ENCODE results near the gene EFR3B.

EFR3B gene

DNA sequence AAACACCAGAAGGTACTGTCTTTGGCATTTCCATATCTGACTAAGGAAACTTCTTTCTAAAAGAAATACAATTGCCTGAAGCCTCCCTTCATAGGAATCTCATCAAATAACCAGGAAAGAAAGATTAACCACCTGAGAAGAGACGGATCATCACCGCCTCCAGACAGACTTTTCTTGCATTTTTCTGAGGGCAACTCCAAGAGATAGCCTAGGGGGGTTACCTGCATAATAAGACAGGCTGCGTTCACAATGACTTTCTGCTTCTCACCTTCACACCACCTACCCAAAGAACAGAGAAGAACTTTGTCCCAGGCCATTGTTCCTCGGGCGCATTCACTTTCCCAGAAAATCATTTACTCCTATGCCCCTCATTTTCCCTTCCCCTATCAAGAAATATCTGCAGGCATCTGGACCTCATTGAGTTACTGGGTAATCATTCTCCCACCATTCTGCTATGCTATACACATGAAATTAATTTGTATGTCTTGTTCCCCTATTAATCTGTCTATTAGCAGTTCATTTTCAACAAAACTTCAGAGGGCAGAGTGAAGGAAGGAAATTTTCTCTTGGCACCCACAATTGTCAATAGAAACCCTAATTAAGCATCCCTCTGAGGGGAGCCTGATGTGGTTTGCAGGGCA is 134.8 kb downstream of the EFR3B start:
- DNase-seq (ENCODE audit: low read depth in 4 of 4, low spot score in 1 of 4): no peak

DNA sequence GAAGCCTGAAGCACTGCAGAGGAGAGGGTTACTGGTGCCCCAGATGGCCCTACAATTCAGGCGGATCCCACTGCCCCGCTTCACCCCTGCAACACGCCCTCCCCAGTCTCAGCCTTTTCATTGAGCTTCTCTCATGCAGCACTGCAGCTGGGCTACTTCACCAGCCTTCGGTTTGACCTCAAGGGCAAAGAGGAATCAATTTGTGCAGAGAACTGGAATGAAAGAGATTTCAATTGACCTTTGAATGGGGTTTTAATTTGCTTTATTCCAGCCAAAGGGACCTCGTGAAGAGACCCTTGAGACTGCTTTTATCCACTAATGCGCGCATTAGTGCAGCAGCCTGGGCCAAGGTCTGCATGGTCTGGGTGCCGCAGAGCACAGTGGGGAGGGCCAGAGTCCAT is 135.3 kb downstream of the EFR3B start:
- DNase-seq (ENCODE audit: low read depth in 4 of 4, low spot score in 1 of 4): no peak

DNA sequence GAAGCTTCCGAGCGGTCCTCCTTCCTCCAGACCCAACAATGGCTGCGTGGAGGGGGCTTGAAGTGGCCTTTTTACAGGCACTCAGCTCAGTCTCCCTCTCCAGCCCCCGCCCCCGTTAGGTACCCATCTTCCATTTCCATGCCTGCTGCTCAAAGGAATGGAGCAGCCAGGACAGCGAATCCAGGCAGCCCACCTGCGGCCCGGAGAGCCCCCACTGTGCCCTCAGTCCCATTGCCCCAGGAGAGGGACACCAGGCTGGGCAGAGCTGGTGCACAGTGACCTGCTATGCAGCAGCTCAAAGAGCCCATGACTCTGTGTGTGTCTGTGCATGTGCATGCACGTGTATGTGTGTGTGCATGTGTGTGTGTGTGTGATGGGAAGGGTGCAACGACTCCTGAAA is 137.1 kb downstream of the EFR3B start:
- DNase-seq (ENCODE audit: low read depth in 4 of 4, low spot score in 1 of 4): no peak

DNA sequence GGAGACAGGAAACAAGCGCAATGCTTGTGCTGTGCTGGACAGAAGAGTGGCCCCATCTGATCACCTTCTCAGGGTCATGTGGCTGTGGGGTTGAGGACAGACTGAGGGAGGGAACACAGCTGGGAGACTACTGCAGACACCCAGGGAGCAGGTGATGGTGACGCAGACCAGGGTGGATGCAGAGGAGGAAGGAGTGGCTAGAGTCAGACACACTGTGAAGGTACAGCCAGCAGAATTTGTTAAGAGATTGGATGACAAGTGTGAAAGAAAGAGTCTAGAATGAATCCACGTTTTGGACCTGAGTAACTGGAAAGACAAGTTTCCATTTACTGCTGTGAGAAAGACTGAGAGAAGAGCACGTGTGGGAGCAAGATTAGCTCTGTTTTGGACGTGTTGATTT is 142.4 kb downstream of the EFR3B start:
- DNase-seq (ENCODE audit: low read depth in 4 of 4, low spot score in 1 of 4): no peak

- DNase-seq (ENCODE audit: low read depth in 4 of 4, low spot score in 1 of 4): no peak
Measured at GRCh38 chr2:25187729-25188350, 146.0 kb downstream of the EFR3B start.

GRCh38 chr2:25188405-25188804 is 146.5 kb downstream of the EFR3B start:
- no peak for DNase-seq (ENCODE audit: low read depth in 4 of 4, low spot score in 1 of 4)

DNA sequence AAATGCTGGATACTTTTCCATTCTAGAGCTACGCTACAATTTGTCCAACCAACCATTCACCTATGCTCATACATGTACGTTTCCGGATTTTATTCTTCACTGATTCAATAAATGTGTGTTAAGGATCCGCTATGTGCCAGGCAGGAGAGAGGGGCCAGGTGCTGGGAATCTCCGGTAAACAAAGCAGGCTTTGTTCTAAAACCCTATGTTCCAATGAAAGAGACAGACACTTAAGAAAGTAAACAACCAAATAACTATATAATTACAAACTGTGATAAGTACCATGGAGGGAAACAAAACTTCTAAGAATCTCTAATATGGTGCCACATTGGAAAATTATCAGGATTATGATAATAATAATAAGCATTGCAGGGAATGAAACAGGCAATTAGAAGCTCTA is 148.7 kb downstream of the EFR3B start:
- no peak for DNase-seq (ENCODE audit: low read depth in 4 of 4, low spot score in 1 of 4)

- no peak for DNase-seq (ENCODE audit: low read depth in 4 of 4, low spot score in 1 of 4)
Measured at GRCh38 chr2:25194576-25195122, 152.8 kb downstream of the EFR3B start.

- no peak for DNase-seq (ENCODE audit: low read depth in 4 of 4, low spot score in 1 of 4)
Measured at GRCh38 chr2:25197336-25198208, 155.7 kb downstream of the EFR3B start.

GRCh38 chr2:25198209-25198525 is 156.3 kb downstream of the EFR3B start:
- DNase-seq (ENCODE audit: low read depth in 4 of 4, low spot score in 1 of 4): no peak

DNA sequence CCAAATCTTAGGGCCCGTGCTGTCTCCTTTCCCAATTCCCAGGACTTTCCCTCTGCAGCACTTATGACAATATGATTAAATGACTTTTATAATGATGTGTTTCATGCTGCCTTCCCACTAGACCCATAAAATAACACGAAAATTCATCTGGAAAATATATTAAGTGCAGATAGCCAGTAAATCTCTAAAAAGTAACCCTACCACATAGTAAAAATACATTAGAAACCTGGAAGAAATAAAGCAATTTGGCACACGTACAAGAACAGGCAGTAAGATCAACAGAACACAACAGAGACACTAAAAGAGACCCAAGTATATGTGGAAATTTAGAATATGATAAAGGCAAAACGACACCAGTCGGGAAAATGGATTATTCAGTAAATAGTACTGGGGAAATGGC is 156.7 kb downstream of the EFR3B start:
- DNase-seq (ENCODE audit: low read depth in 4 of 4, low spot score in 1 of 4): no peak

GRCh38 chr2:25201265-25201664 is 159.4 kb downstream of the EFR3B start:
- DNase-seq (ENCODE audit: low read depth in 4 of 4, low spot score in 1 of 4): no peak

GRCh38 chr2:25201794-25202193 is 159.9 kb downstream of the EFR3B start:
- no peak for DNase-seq (ENCODE audit: low read depth in 4 of 4, low spot score in 1 of 4)

- no peak for DNase-seq (ENCODE audit: low read depth in 4 of 4, low spot score in 1 of 4)
Measured at GRCh38 chr2:25202275-25202674, 160.4 kb downstream of the EFR3B start.

DNA sequence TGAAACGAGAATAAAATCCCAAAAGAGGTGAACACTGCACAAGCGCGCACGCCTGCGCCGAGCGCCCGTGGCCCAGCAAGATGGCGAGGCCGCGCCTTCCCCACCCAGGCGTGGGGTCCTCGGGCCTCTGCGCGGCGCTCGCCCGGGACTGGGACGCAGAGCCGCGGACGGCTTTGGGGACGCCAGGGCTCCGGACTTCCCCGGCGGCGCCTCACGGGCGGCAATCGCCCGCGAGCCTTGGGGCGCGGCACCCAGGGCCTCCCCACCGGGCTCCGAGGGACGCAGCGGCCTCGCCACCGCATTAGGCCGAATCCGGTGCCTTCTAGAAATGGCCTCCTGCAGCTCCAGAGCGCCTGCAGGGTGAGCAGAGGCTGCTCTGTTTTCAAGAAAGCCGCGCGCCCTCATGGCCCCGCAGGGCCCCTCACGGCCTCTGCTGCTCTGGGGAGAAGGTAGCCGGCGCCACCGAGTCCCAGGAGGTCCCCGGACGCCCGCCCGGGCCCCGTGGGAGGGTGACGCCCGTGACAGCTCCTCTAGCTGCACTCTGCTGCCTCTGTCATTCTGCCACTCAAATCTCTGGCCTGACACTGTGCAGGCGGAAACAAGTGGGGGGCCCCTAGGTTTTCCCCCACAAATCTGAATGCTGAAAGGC is 162.4 kb downstream of the EFR3B start:
- DNase-seq (ENCODE audit: low read depth in 4 of 4, low spot score in 1 of 4): no peak

DNA sequence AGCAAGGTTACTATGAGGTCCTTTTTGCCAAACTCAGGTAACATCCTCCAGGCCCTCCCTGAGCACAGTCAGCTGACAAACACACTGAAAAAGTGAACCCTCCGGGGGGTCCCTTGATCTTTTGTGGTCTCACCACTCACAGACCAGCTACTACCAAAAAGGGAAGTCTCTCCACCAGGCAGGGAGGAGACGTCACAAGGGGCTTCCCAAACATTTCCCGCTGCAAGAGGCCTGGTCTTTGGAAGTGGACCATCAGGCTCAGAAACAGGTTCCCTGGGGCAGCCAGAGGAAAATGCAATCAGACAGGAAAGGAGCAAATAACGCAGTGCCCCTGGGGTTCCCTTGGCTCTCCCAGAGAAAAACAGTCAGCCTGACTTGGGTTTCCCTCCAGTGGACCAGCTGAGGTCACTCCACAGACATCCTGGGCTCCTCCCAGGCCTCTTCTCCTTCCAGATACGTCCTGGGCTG is 165.2 kb downstream of the EFR3B start:
- DNase-seq (ENCODE audit: low read depth in 4 of 4, low spot score in 1 of 4): no peak

Data from stimulated activated CD4-positive, alpha-beta T cell treated with anti-CD3 and anti-CD28 coated beads, Interleukin-1b, Interleukin-23, amount 100 ng/mL, for 24 hours (primary cell).